Lower leg skin (tissue), 3 donors: ENCODE results near the gene EDRF1.

Experiments used
- POLR2A ChIP-seq, 2 donors: fragments of 450-650 bp; IDR thresholded peaks; one replicate each; pipeline ENCODE4 v1.6.1; 2016 to 2017; ENCODE audit warnings: antibody characterized with exemption in 2 of 2, mild to moderate bottlenecking in 1 of 2, moderate library complexity in 1 of 2
- TF ChIP-seq, protein P1 (sequence below), 3 donors: fragments of 450-650 bp; IDR thresholded peaks; one replicate each; pipeline ENCODE4 v1.5.1; 2016; ENCODE audit warnings: antibody characterized with exemption in 3 of 3, mild to moderate bottlenecking in 3 of 3, moderate library complexity in 2 of 3

DNA sequence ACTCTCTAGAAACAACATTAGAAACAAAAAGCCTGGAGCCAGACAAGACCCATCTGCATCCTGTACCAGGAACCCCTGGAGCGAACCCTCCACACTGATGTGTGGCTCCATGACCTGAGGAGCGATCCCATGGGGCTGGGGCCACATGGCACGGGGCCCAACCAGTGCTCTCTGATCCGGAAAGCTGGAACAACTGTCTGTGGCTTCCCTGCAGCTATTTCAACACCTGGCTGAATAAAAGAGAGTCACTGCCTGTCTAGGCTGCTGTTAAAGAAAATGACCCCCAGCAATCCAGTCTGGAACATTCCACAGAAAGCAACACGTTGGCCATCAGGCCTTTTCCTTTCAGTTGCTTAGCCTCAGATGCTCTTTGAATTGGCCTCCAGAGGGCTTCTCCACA is 82.6 kb downstream of the EDRF1 start:
- TF ChIP-seq, protein P1, sequence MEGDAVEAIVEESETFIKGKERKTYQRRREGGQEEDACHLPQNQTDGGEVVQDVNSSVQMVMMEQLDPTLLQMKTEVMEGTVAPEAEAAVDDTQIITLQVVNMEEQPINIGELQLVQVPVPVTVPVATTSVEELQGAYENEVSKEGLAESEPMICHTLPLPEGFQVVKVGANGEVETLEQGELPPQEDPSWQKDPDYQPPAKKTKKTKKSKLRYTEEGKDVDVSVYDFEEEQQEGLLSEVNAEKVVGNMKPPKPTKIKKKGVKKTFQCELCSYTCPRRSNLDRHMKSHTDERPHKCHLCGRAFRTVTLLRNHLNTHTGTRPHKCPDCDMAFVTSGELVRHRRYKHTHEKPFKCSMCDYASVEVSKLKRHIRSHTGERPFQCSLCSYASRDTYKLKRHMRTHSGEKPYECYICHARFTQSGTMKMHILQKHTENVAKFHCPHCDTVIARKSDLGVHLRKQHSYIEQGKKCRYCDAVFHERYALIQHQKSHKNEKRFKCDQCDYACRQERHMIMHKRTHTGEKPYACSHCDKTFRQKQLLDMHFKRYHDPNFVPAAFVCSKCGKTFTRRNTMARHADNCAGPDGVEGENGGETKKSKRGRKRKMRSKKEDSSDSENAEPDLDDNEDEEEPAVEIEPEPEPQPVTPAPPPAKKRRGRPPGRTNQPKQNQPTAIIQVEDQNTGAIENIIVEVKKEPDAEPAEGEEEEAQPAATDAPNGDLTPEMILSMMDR (IDR thresholded peaks at IDR 0.05) = no peak
- no peak for TF ChIP-seq POLR2A (IDR thresholded peaks at IDR 0.05)
